GM23338 (cell line): ENCODE results near the gene TPR. TPM values are rescaled to one million over a fixed set of nuclear protein-coding genes. Genes with fewer than 3 reads are reported as not detected.

ENCODE experiments used
- ATAC-seq: fragments of 200-7000 bp; cut with Tn5 transposase; 3 replicates; pipeline ENCODE4 v1.9.1; 2020
- DNase-seq: peaks from one replicate; pipeline ENCODE4 v3.0.0-alpha.2; 2015; ENCODE audit warnings: low spot score
- H2AFZ ChIP-seq: fragments of 200-600 bp; sonication (generic); 2 replicates; pipeline ENCODE4 v1.8.0; 2016; ENCODE audit warnings: antibody characterized with exemption, mild to moderate bottlenecking, moderate library complexity
- H3F3A ChIP-seq: fragments of 200-600 bp; sonication (generic); replicated peaks from 2 replicates; pipeline ENCODE4 v1.8.0; 2017; ENCODE audit warnings: antibody characterized with exemption, mixed run types, low read depth
- H3K27ac ChIP-seq: fragments of 200-600 bp; sonication (generic); 2 replicates; pipeline ENCODE4 v1.6.1; 2016; ENCODE audit warnings: low read depth
- H3K27me3 ChIP-seq: fragments of 200-600 bp; sonication (generic); 2 replicates; pipeline ENCODE4 v1.8.0; 2016; ENCODE audit warnings: mild to moderate bottlenecking, mixed run types, moderate library complexity; ENCODE audit not compliant: insufficient read depth
- H3K36me3 ChIP-seq: fragments of 200-600 bp; sonication (generic); 2 replicates; pipeline ENCODE4 v1.8.0; 2016; ENCODE audit warnings: mild to moderate bottlenecking; ENCODE audit not compliant: insufficient read depth
- H3K4me1 ChIP-seq: fragments of 200-600 bp; sonication (generic); 2 replicates; pipeline ENCODE4 v1.8.0; 2016; ENCODE audit warnings: mild to moderate bottlenecking, moderate library complexity; ENCODE audit not compliant: insufficient read depth
- H3K4me2 ChIP-seq: fragments of 200-600 bp; sonication (generic); 2 replicates; pipeline ENCODE4 v1.7.1; 2017; ENCODE audit warnings: mixed run types
- H3K4me3 ChIP-seq: fragments of 200-600 bp; sonication (generic); 2 replicates; pipeline ENCODE4 v1.6.1; 2016; ENCODE audit warnings: mixed run types
- H3K79me2 ChIP-seq: fragments of 200-600 bp; sonication (generic); replicated peaks from 2 replicates; pipeline ENCODE4 v1.8.0; 2017; ENCODE audit warnings: mild to moderate bottlenecking; ENCODE audit not compliant: insufficient read depth
- H3K9me2 ChIP-seq: fragments of 200-600 bp; sonication (generic); 2 replicates; pipeline ENCODE4 v1.8.0; 2017; ENCODE audit not compliant: insufficient read depth
- H4K20me1 ChIP-seq: fragments of 200-600 bp; sonication (generic); replicated peaks from 2 replicates; pipeline ENCODE4 v1.8.0; 2017; ENCODE audit warnings: mild to moderate bottlenecking; ENCODE audit not compliant: insufficient read depth
- H3K27ac Mint-ChIP-seq: 2 replicates; pipeline ENCODE4 v1.8.0; 2020; ENCODE audit warnings: inconsistent platforms, mild to moderate bottlenecking, moderate library complexity, mixed read lengths
- H3K27me3 Mint-ChIP-seq: 3 replicates; pipeline ENCODE4 v1.8.0; 2022; ENCODE audit warnings: low read depth, mild to moderate bottlenecking, moderate library complexity, mixed read lengths, inconsistent platforms; ENCODE audit not compliant: insufficient read depth, poor library complexity
- H3K36me3 Mint-ChIP-seq: 3 replicates; pipeline ENCODE4 v1.8.0; 2021; ENCODE audit warnings: low read depth, mild to moderate bottlenecking, inconsistent platforms, moderate library complexity, mixed read lengths
- H3K4me1 Mint-ChIP-seq: 3 replicates; pipeline ENCODE4 v1.8.0; 2020; ENCODE audit warnings: mild to moderate bottlenecking, inconsistent platforms, mixed read lengths
- H3K4me3 Mint-ChIP-seq: 3 replicates; pipeline ENCODE4 v1.8.0; 2021; ENCODE audit warnings: moderate library complexity, mild to moderate bottlenecking, inconsistent platforms, mixed read lengths
- H3K9me3 Mint-ChIP-seq: 3 replicates; pipeline ENCODE4 v1.8.0; 2020; ENCODE audit warnings: moderate library complexity, mild to moderate bottlenecking, inconsistent platforms, mixed read lengths
- CREB1 ChIP-seq: fragments of 250-450 bp; sonication (Bioruptor Pico); IDR thresholded peaks from 2 replicates; pipeline ENCODE4 v1.5.0; 2020; ENCODE audit warnings: low read depth, mild to moderate bottlenecking, moderate library complexity
- CTCF ChIP-seq, 2 experiments: fragments of 200-600 bp in 1 of 2; sonication (generic) in 1 of 2; conservative IDR thresholded peaks; 2 replicates each; pipeline versions ENCODE4 v1.5.1 to v1.6.1; 2016 to 2017; ENCODE audit warnings: antibody characterized with exemption in 2 of 2, low read depth in 2 of 2, mild to moderate bottlenecking in 2 of 2, moderate library complexity in 1 of 2
- ETS1 ChIP-seq: IDR thresholded peaks from 2 replicates; pipeline ENCODE4 v1.6.1; 2016; ENCODE audit warnings: antibody characterized with exemption
- EZH2 ChIP-seq: fragments of 200-600 bp; sonication (generic); IDR thresholded peaks from one replicate; pipeline ENCODE4 v1.8.0; 2017; ENCODE audit warnings: antibody characterized with exemption, mild to moderate bottlenecking, low read depth; ENCODE audit not compliant: unreplicated experiment
- EZH2phosphoT487 ChIP-seq: fragments of 200-600 bp; sonication (generic); IDR thresholded peaks from one replicate; pipeline ENCODE4 v1.8.1; 2018; ENCODE audit warnings: antibody characterized with exemption; ENCODE audit not compliant: unreplicated experiment
- JUNB ChIP-seq: IDR thresholded peaks from one replicate; pipeline ENCODE4 v1.6.1; 2016; ENCODE audit warnings: antibody characterized with exemption; ENCODE audit not compliant: unreplicated experiment
- NANOG ChIP-seq: IDR thresholded peaks from 2 replicates; pipeline ENCODE4 v1.6.1; 2016; ENCODE audit warnings: antibody characterized with exemption, borderline replicate concordance
- POLR2AphosphoS5 ChIP-seq: IDR thresholded peaks from 2 replicates; pipeline ENCODE4 v1.6.1; 2016; ENCODE audit warnings: antibody characterized with exemption, low read depth
- REST ChIP-seq: IDR thresholded peaks from one replicate; pipeline ENCODE4 v1.6.1; 2018; ENCODE audit warnings: antibody characterized with exemption; ENCODE audit not compliant: unreplicated experiment
- STAT1 ChIP-seq: IDR thresholded peaks from one replicate; pipeline ENCODE4 v1.6.1; 2016; ENCODE audit warnings: antibody characterized with exemption; ENCODE audit not compliant: unreplicated experiment
- ZNF114 ChIP-seq: fragments of 250-450 bp; sonication (Bioruptor Pico); IDR thresholded peaks from 2 replicates; pipeline ENCODE4 v1.5.0; 2020; ENCODE audit warnings: mild to moderate bottlenecking, moderate library complexity
- ZNF331 ChIP-seq: fragments of 250-450 bp; sonication (Bioruptor Pico); IDR thresholded peaks from 2 replicates; pipeline ENCODE4 v1.5.0; 2020; ENCODE audit warnings: low read depth, mild to moderate bottlenecking, moderate library complexity
- ZNF462 ChIP-seq: fragments of 250-450 bp; sonication (Bioruptor Pico); IDR thresholded peaks from 2 replicates; pipeline ENCODE4 v1.5.0; 2020; ENCODE audit warnings: mild to moderate bottlenecking, moderate library complexity
- polyA plus RNA-seq: library from polyadenylated mRNA; unstranded; fragments of >200 nt; fragmentation: Nextera tagmentation; extraction: Ambion mirVana; gene quantifications from 2 replicates; pipeline ENCODE4 v1.2.1, GENCODE V29; 2016
- total RNA-seq: library from RNA; depleted of rRNA; stranded (reverse); fragments of >200 nt; shearing (Covaris generic); gene quantifications from 2 replicates; pipeline ENCODE4 v1.2.3, GENCODE V29; 2014

TPR gene
- total and polyA plus RNA-seq, 2 experiments from 2014 or later = 108 to 220 TPM

GRCh38 chr1:186409091-186409490 is 34.0 kb upstream of the TPR start:
- Mint-ChIP-seq H3K36me3 (peaks cover 18% of the 10 kb centered on the region; the same call in 2 of the 3 replicates), H3K9me3 (no peaks in the 10 kb centered on the region), H3K27me3 (no peaks in the 10 kb centered on the region), H3K27ac (no peak overlapping the region), H3K4me1 (no peaks in the 10 kb centered on the region), H3K4me3 (no peak overlapping the region)
- Histone ChIP-seq H3K27ac (no peak overlapping the region), H3K27me3 (no peaks in the 10 kb centered on the region), H3K9me2 (no peaks in the 10 kb centered on the region), H2AFZ (no peak overlapping the region), H3K4me1 (no peaks in the 10 kb centered on the region), H4K20me1 (peaks cover 5% of the 10 kb centered on the region; the same call in 1 of the 2 replicates), H3K36me3 (peaks cover 9% of the 10 kb centered on the region; the same call in 1 of the 2 replicates), H3F3A (no peaks in the 10 kb centered on the region), H3K79me2 (no peaks in the 10 kb centered on the region), H3K4me3 (no peak overlapping the region), H3K4me2 (no peak overlapping the region)
- TF ChIP-seq ETS1 = no peak
- TF ChIP-seq EZH2phosphoT487 = no peak
- no peak for TF ChIP-seq CTCF (conservative IDR thresholded peaks at IDR 0.05; ENCODE audit: low read depth in 2 of 2)
- no peak for TF ChIP-seq REST
- no peak for TF ChIP-seq JUNB
- TF ChIP-seq STAT1 = no peak
- TF ChIP-seq CREB1 = no peak
- TF ChIP-seq ZNF462 (CRISPR knock-in tag) = no peak
- no peak for TF ChIP-seq EZH2
- no peak for TF ChIP-seq NANOG
- no peak for TF ChIP-seq POLR2AphosphoS5
- TF ChIP-seq ZNF114 (CRISPR knock-in tag) = no peak
- TF ChIP-seq ZNF331 (CRISPR knock-in tag) = no peak
- DNase-seq (no peak), ATAC-seq (no peak)
